MCF 10A (cell line): ENCODE measurements around the gene VPS29. TPM values are rescaled to one million over a fixed set of nuclear protein-coding genes. Genes with fewer than 3 reads are reported as not detected.
A peak's percentile ranks its signal among the peaks of the same experiment; 100 is the strongest.

Experiments used
- BruUV-seq: library from RNA; stranded (reverse); fragments of 400-500 nt; replicated peaks from 2 replicates; lab custom pipeline; 2021; lab: Mats Ljungman, UMichigan
- CTCF ChIA-PET: fragments of 300-600 bp; sonication (Branson Sonifier 250); formaldehyde crosslinking; extraction: SDS; loops from one replicate; lab custom pipeline; 2021; ENCODE audit warnings: antibody characterized with exemption, inconsistent platforms; lab: Yijun Ruan, JAX
- POLR2A ChIA-PET: fragments of 300-600, 350-650 bp; sonication (Branson Sonifier 250); formaldehyde crosslinking; extraction: SDS; loops from one replicate; lab custom pipeline; 2020; ENCODE audit warnings: antibody characterized with exemption, inconsistent platforms; lab: Yijun Ruan, JAX
- DNase-seq: peaks from one replicate; pipeline ENCODE4 v3.0.0-alpha.2; 2018; ENCODE audit not compliant: unreplicated experiment
- H3K27ac Mint-ChIP-seq: one replicate; pipeline ENCODE4 v1.8.0; 2022; ENCODE audit warnings: mild to moderate bottlenecking, low read depth, mixed read lengths; ENCODE audit not compliant: unreplicated experiment
- H3K27me3 Mint-ChIP-seq: one replicate; pipeline ENCODE4 v1.8.0; 2022; ENCODE audit warnings: mixed read lengths; ENCODE audit not compliant: insufficient read depth, unreplicated experiment
- H3K36me3 Mint-ChIP-seq: one replicate; pipeline ENCODE4 v1.8.0; 2022; ENCODE audit warnings: mild to moderate bottlenecking, moderate library complexity, mixed read lengths; ENCODE audit not compliant: insufficient read depth, unreplicated experiment
- H3K4me1 Mint-ChIP-seq: one replicate; pipeline ENCODE4 v1.8.0; 2022; ENCODE audit warnings: mixed read lengths; ENCODE audit not compliant: insufficient read depth, unreplicated experiment
- H3K4me3 Mint-ChIP-seq: one replicate; pipeline ENCODE4 v1.8.0; 2022; ENCODE audit warnings: mild to moderate bottlenecking, moderate library complexity, mixed read lengths; ENCODE audit not compliant: unreplicated experiment
- H3K9me3 Mint-ChIP-seq: one replicate; pipeline ENCODE4 v1.8.0; 2022; ENCODE audit warnings: mixed read lengths; ENCODE audit not compliant: unreplicated experiment
- CTCF ChIP-seq: fragments of 200-600 bp; IDR thresholded peaks from one replicate; pipeline ENCODE4 v1.8.0; 2022; ENCODE audit warnings: antibody characterized with exemption, mild to moderate bottlenecking; ENCODE audit not compliant: unreplicated experiment
- intact Hi-C: fragments of 100-400 bp; cut with micrococcal nuclease; formaldehyde crosslinking; loops from 2 replicates; pipeline ENCODE4 v1.14.1; 2022
- total RNA-seq: library from RNA; stranded (reverse); gene quantifications from 2 replicates; pipeline ENCODE4 v1.2.3, GENCODE V29; 2022

The VPS29 gene
- total RNA-seq, 1 experiment from 2014 or later = 131 TPM

DNA sequence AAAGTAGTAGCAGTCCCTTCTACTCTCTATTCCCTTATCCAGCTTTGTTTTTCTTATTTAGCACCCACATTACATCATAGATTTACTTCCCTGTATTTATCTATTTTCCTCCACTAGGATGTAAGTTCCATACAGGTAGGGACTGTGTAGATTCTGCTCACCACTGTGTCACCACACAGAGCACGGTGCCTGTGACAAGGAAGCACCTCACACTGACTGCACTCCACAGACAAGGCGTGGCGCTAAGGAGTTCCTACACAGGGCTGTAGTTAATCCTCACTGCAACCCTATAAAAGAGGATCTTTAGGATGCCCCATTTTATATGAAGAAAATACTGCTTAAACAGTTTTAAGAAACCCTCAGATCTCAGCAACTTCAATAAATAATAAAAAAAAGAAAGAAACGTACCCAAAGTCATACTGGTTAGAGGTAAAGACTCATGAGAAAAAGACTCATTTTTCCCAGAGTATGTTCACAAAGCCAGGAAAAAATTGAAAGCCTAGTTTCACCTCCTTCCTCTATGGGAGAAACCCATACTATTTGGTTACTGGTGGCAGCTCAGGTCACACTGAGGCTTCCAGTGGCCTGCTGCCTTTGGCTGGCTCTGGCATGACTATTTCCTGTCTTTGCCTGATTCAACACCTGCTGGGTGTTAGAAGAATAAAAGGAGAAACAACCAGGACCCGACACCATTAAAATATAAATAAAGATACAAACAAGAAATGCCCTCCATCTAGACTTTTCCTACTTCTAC is 37.1 kb upstream of the VPS29 start:
- peak overlapping the region; percentile 38 for H3K4me3 Mint-ChIP-seq
- TF ChIP-seq CTCF = no peak
- peaks cover 100% of the 10 kb centered on the region for H3K36me3 Mint-ChIP-seq
- BruUV-seq = no TSS peak
- ChIA-PET CTCF (interaction anchor here (0.5 to 3.8 kb wide), 6 partner anchors 10 to 72 kb away, joined by 3 to 21 read pairs (median 5); no protein-coding TSS in a partner anchor), POLR2A (interaction anchor here (0.6 to 14.4 kb wide), 18 partner anchors 9 to 89 kb away, joined by 3 to 351 read pairs (median 5); partner anchors contain the start of genes ARPC3, FAM216A and GPN3)
- intact Hi-C loops = loop anchor here (5.0 kb wide), 1 partner anchor 38 kb away; no protein-coding TSS in a partner anchor
- H3K4me1 Mint-ChIP-seq = peaks cover 51% of the 10 kb centered on the region
- H3K9me3 Mint-ChIP-seq = no peaks in the 10 kb centered on the region
- peak overlapping the region; percentile 73 for H3K27ac Mint-ChIP-seq
- no peaks in the 10 kb centered on the region for H3K27me3 Mint-ChIP-seq
- DNase-seq = no peak

- peaks cover 99% of the 10 kb centered on the region for H3K36me3 Mint-ChIP-seq
- intact Hi-C loops = loop anchor here (5.0 kb wide), 1 partner anchor 39 kb away; no protein-coding TSS in a partner anchor
- peak overlapping the region; percentile 69 for H3K27ac Mint-ChIP-seq
- H3K4me1 Mint-ChIP-seq = peaks cover 40% of the 10 kb centered on the region
- CTCF ChIA-PET = interaction anchor here (0.6 to 3.8 kb wide), 6 partner anchors 11 to 206 kb away, joined by 3 to 21 read pairs (median 6); no protein-coding TSS in a partner anchor
- no peaks in the 10 kb centered on the region for H3K27me3 Mint-ChIP-seq
- H3K9me3 Mint-ChIP-seq = no peaks in the 10 kb centered on the region
- H3K4me3 Mint-ChIP-seq = peak overlapping the region; percentile 47
- no peak for TF ChIP-seq CTCF
- POLR2A ChIA-PET = interaction anchor here (0.6 to 14.4 kb wide), 26 partner anchors 7 to 262 kb away, joined by 3 to 351 read pairs (median 5); partner anchors contain the start of genes FAM216A, GPN3, RAD9B and TCTN1
- DNase-seq = peak; percentile 97
- BruUV-seq = no TSS peak
These were observed 35.9 kb upstream of the VPS29 start for GRCh38 chr12:110537605-110538409.

DNA sequence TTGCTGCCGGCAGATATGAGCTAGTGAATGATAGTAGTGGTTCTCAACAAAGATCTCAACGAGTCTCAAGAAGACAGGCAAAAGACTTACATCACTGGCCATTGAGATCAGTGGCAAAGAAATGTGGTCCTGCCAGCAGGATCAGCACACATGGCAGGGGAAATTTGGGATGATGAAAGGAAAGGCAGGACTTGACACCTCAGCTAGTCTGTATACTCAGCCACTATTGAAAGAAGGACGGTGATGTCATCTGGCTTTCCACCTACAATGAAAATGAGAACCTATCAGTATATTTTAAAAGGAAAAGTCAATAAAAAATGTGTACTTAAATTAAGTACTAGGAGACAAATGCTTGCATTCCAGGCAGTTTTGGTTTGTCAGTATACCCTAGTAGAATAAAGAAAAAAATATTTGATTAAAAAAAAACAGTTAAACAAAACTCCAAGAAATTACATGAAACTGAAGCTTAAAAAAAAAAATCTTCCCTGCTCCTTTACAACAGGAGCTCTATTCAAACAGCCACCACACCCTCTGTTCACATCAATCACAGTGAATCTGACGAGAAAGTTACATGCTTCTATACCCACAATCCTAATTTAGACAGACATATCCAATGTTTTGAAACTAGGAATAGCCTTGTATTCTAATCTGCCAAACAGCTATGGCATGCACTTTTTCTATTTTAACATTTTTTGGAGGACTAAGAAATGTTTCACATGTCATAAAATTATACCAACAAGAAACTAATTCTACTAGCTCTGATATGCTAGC is 35.1 kb upstream of the VPS29 start:
- Mint-ChIP-seq H3K27ac (peak overlapping the region; percentile 69), H3K9me3 (no peaks in the 10 kb centered on the region), H3K27me3 (no peaks in the 10 kb centered on the region), H3K4me3 (peak overlapping the region; percentile 47), H3K4me1 (peaks cover 40% of the 10 kb centered on the region), H3K36me3 (peaks cover 99% of the 10 kb centered on the region)
- peak; percentile 44 for DNase-seq
- TF ChIP-seq CTCF = no peak
- CTCF ChIA-PET = interaction anchor here (0.6 to 3.8 kb wide), 8 partner anchors 10 to 767 kb away, joined by 3 to 21 read pairs (median 4); no protein-coding TSS in a partner anchor
- no TSS peak for BruUV-seq
- POLR2A ChIA-PET = interaction anchor here (0.5 to 14.4 kb wide), 21 partner anchors 10 to 336 kb away, joined by 3 to 351 read pairs (median 5); partner anchors contain the start of genes FAM216A, GPN3, RAD9B and TCTN1
- intact Hi-C loops = loop anchor here (5.0 kb wide), 1 partner anchor 40 kb away; no protein-coding TSS in a partner anchor
